ENCODE data around the gene VSTM4. TPM values are rescaled to one million over a fixed set of nuclear protein-coding genes. Genes with fewer than 3 reads are reported as not detected.

VSTM4 gene
- total RNA-seq, 2 experiments from 2014 or later: not detected

DNA sequence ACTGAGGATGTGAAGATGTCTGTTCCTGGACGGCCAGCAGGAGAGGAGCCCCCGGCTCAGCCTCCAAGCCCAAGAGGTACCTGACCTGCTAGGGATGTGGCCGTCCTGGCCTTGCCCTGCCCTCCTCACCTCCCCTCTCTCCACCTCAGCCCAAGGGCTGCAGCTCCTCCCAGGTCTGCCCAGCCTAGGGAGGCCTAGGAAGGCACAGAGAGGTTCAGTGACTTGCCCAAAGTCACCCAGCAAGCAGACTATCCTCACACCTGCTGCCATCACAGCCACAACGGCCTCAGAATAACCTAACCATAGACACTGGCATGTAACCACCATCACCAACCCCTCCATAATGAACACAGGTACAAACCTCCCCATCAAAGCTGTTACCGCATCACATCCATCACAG is 137.0 kb downstream of the VSTM4 start:
- Histone ChIP-seq H3K4me1 (ENCODE audit: insufficient read depth, low read length, poor library complexity, severe bottlenecking) (peaks cover 5% of the 10 kb centered on the region), H3K4me3 (ENCODE audit: low read depth, low read length, poor library complexity, severe bottlenecking) (no peak overlapping the region), H3K27ac (ENCODE audit: low read depth, low read length, poor library complexity, severe bottlenecking) (no peak overlapping the region), H4K20me1 (ENCODE audit: insufficient read depth, low read length) (no peaks in the 10 kb centered on the region), H2AFZ (ENCODE audit: low read length) (no peak overlapping the region), H3K79me2 (ENCODE audit: insufficient read depth, low read depth, low read length) (no peaks in the 10 kb centered on the region), H3K9me2 (ENCODE audit: insufficient read depth, low read length) (no peaks in the 10 kb centered on the region), H3K36me3 (ENCODE audit: insufficient read depth, low read length) (peaks cover 66% of the 10 kb centered on the region), H3K9me3 (ENCODE audit: low read length) (no peaks in the 10 kb centered on the region), H3K4me2 (ENCODE audit: low read length) (no peak overlapping the region)
- CTCF ChIA-PET (ENCODE audit: unreplicated experiment): no interaction called here
- POLR2A ChIA-PET: no interaction called here
- DNase-seq (ENCODE audit: low spot score): no peak
- no TSS peak for BruUV-seq (replicated peaks)
- intact Hi-C loops (cut with micrococcal nuclease; ENCODE audit: unreplicated experiment): no loop called here
- no peak for TF ChIP-seq EZH2phosphoT487 (IDR thresholded peaks at IDR 0.05; ENCODE audit: borderline replicate concordance, low read depth, low read length)
- TF ChIP-seq, protein P1, sequence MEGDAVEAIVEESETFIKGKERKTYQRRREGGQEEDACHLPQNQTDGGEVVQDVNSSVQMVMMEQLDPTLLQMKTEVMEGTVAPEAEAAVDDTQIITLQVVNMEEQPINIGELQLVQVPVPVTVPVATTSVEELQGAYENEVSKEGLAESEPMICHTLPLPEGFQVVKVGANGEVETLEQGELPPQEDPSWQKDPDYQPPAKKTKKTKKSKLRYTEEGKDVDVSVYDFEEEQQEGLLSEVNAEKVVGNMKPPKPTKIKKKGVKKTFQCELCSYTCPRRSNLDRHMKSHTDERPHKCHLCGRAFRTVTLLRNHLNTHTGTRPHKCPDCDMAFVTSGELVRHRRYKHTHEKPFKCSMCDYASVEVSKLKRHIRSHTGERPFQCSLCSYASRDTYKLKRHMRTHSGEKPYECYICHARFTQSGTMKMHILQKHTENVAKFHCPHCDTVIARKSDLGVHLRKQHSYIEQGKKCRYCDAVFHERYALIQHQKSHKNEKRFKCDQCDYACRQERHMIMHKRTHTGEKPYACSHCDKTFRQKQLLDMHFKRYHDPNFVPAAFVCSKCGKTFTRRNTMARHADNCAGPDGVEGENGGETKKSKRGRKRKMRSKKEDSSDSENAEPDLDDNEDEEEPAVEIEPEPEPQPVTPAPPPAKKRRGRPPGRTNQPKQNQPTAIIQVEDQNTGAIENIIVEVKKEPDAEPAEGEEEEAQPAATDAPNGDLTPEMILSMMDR (conservative IDR thresholded peaks at IDR 0.05; ENCODE audit: low read length): no peak

DNA sequence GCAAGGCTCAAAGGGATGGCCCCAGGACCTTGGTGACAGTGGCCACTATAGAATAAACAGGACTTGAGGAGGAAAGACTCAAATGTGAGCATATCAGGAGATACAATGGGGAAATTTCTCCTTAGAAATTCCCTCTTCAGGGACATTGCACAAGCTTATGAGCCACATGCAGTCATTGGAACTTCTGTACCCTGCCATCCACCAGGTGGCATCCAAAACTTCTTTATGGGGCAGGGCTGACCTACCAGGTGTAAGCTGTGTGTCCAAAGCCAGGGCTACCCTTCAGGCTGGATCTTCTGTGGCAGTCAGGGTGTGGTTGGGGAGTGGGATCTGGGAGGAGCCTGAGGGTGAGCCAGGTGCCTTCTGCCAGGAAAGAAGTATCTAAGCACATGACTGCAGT is 139.1 kb downstream of the VSTM4 start:
- Histone ChIP-seq H3K79me2 (ENCODE audit: insufficient read depth, low read depth, low read length) (no peaks in the 10 kb centered on the region), H3K4me1 (ENCODE audit: insufficient read depth, low read length, poor library complexity, severe bottlenecking) (peaks cover under 1% of the 10 kb centered on the region), H3K9me3 (ENCODE audit: low read length) (no peaks in the 10 kb centered on the region), H3K4me3 (ENCODE audit: low read depth, low read length, poor library complexity, severe bottlenecking) (no peak overlapping the region), H3K36me3 (ENCODE audit: insufficient read depth, low read length) (peaks cover 67% of the 10 kb centered on the region), H3K9me2 (ENCODE audit: insufficient read depth, low read length) (no peaks in the 10 kb centered on the region), H2AFZ (ENCODE audit: low read length) (no peak overlapping the region), H3K27ac (ENCODE audit: low read depth, low read length, poor library complexity, severe bottlenecking) (no peak overlapping the region), H4K20me1 (ENCODE audit: insufficient read depth, low read length) (no peaks in the 10 kb centered on the region), H3K4me2 (ENCODE audit: low read length) (no peak overlapping the region)
- CTCF ChIA-PET (ENCODE audit: unreplicated experiment): interaction anchor here (0.5 to 0.9 kb wide), 2 partner anchors 188 to 314 kb away, joined by 3 read pairs; no protein-coding TSS in a partner anchor
- DNase-seq (ENCODE audit: low spot score): peak; percentile 49
- no TSS peak for BruUV-seq (replicated peaks)
- TF ChIP-seq, protein P1 (conservative IDR thresholded peaks at IDR 0.05; ENCODE audit: low read length): peak; percentile 72
- no peak for TF ChIP-seq EZH2phosphoT487 (IDR thresholded peaks at IDR 0.05; ENCODE audit: borderline replicate concordance, low read depth, low read length)
- POLR2A ChIA-PET: no interaction called here
- intact Hi-C loops (cut with micrococcal nuclease; ENCODE audit: unreplicated experiment): no loop called here

DNA sequence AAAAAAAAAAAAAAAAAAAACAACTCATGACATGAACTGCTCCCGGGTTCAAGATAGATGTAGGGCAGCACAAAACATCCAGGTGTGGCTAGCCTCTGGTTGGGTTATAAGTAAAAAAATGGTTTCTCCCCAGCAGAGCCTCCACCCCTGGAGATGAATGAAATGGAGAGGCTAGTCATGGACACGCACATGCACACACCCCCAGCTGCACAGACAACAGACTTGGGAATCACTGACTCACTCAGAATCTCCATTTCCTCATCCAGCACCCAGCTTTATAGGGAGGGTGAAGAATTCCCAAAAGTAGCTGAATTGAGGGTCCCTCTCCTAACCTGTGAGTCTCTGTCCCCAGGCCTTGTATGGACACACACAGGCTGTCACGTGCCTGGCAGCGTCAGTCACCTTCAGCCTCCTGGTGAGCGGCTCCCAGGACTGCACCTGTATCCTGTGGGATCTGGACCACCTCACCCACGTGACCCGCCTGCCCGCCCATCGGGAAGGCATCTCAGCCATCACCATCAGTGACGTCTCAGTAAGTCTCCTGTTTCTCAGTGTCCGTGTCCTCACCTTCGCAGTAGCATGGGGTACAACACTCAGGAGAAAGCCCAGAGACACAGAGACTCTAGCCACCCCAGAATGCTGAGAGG is 140.7 kb downstream of the VSTM4 start:
- H3K9me2 ChIP-seq (ENCODE audit: insufficient read depth, low read length): no peaks in the 10 kb centered on the region
- H3K4me3 ChIP-seq (ENCODE audit: low read depth, low read length, poor library complexity, severe bottlenecking): no peak overlapping the region
- intact Hi-C loops (cut with micrococcal nuclease; ENCODE audit: unreplicated experiment): no loop called here
- H3K4me2 ChIP-seq (ENCODE audit: low read length): no peak overlapping the region
- H3K79me2 ChIP-seq (ENCODE audit: insufficient read depth, low read depth, low read length): no peaks in the 10 kb centered on the region
- H3K36me3 ChIP-seq (ENCODE audit: insufficient read depth, low read length): peaks cover 70% of the 10 kb centered on the region
- no peaks in the 10 kb centered on the region for H3K4me1 ChIP-seq (ENCODE audit: insufficient read depth, low read length, poor library complexity, severe bottlenecking)
- POLR2A ChIA-PET: no interaction called here
- CTCF ChIA-PET (ENCODE audit: unreplicated experiment): no interaction called here
- TF ChIP-seq EZH2phosphoT487 (IDR thresholded peaks at IDR 0.05; ENCODE audit: borderline replicate concordance, low read depth, low read length): no peak
- TF ChIP-seq, protein P1 (conservative IDR thresholded peaks at IDR 0.05; ENCODE audit: low read length): no peak
- no peak overlapping the region for H2AFZ ChIP-seq (ENCODE audit: low read length)
- DNase-seq (ENCODE audit: low spot score): no peak
- no peaks in the 10 kb centered on the region for H4K20me1 ChIP-seq (ENCODE audit: insufficient read depth, low read length)
- BruUV-seq (replicated peaks): no TSS peak
- no peak overlapping the region for H3K27ac ChIP-seq (ENCODE audit: low read depth, low read length, poor library complexity, severe bottlenecking)
- no peaks in the 10 kb centered on the region for H3K9me3 ChIP-seq (ENCODE audit: low read length)
